Measurements from ENCODE around the gene EEF2.

The EEF2 gene

DNA sequence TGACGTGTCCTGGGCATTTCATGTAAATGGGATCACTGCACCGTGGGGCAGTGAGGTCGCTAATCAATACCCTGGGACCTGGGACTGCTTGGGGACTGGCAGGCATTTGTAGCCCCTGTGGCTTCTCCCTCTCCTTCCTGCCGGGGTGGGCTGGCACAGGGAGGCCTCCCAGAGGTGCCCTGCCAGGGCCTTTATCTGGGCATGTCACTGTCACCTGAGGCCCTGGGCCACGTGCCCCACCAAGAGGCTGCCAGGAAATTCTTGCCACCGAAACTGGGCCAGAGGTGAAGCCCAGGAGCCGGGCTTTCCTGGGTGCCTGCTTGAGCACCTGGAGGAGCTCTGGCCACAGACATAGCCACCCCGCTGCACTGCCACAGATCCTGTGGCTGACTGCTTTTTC is 54.2 kb downstream of the EEF2 start:
- H3K36me3 ChIP-seq (ENCODE audit: control insufficient read depth, insufficient read depth, low read length), result no peaks in the 10 kb centered on the region
- H3K4me1 ChIP-seq, result no peaks in the 10 kb centered on the region
- H3K79me2 ChIP-seq, result no peaks in the 10 kb centered on the region
- H3K27me3 ChIP-seq (ENCODE audit: control insufficient read depth, insufficient read depth, low read length), result no peaks in the 10 kb centered on the region
- no peak overlapping the region for H3K9ac ChIP-seq
- no peaks in the 10 kb centered on the region for H3K9me3 ChIP-seq (ENCODE audit: control insufficient read depth, low read length)
- H3K4me3 ChIP-seq (ENCODE audit: low read depth, low read length), result no peak overlapping the region
- H3K4me2 ChIP-seq (ENCODE audit: low read length), result no peak overlapping the region
- no peak overlapping the region for H3K27ac ChIP-seq
- TF ChIP-seq, protein P1, sequence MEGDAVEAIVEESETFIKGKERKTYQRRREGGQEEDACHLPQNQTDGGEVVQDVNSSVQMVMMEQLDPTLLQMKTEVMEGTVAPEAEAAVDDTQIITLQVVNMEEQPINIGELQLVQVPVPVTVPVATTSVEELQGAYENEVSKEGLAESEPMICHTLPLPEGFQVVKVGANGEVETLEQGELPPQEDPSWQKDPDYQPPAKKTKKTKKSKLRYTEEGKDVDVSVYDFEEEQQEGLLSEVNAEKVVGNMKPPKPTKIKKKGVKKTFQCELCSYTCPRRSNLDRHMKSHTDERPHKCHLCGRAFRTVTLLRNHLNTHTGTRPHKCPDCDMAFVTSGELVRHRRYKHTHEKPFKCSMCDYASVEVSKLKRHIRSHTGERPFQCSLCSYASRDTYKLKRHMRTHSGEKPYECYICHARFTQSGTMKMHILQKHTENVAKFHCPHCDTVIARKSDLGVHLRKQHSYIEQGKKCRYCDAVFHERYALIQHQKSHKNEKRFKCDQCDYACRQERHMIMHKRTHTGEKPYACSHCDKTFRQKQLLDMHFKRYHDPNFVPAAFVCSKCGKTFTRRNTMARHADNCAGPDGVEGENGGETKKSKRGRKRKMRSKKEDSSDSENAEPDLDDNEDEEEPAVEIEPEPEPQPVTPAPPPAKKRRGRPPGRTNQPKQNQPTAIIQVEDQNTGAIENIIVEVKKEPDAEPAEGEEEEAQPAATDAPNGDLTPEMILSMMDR (IDR thresholded peaks at IDR 0.05), result no peak
- no peak overlapping the region for H2AFZ ChIP-seq
